K562 (cell line): ENCODE data around the gene ANKMY2. TPM values are rescaled to one million over a fixed set of nuclear protein-coding genes. Genes with fewer than 3 reads are reported as not detected.
"Not testable (repeated sequence)": the region's sequence is repeated elsewhere in the genome, so short reads cannot be mapped to it uniquely, and the experiment has no call there.

Source experiments
- ATAC-seq: fragments of 200-7000 bp; cut with Tn5 transposase; 3 replicates; pipeline ENCODE4 v1.9.1; 2020; ENCODE audit warnings: moderate library complexity
- BruUV-seq: library from RNA; stranded (reverse); fragments of 400-500 nt; replicated peaks from 2 replicates; lab custom pipeline; 2021; lab: Mats Ljungman, UMichigan
- CTCF ChIA-PET: fragments of 300-600 bp; formaldehyde crosslinking; extraction: SDS; loops from one replicate; lab custom pipeline; 2021; ENCODE audit warnings: low intra/inter-chr PET ratio; lab: Yijun Ruan, JAX
- POLR2A ChIA-PET: fragments of 300-600, 350-650 bp; sonication (Branson Sonifier 250); formaldehyde crosslinking; extraction: SDS; loops from one replicate; lab custom pipeline; 2021; ENCODE audit warnings: antibody characterized with exemption, inconsistent platforms; lab: Yijun Ruan, JAX
- DNase-seq, 4 experiments: peaks; one replicate each; pipeline versions ENCODE4 v3.0.0 to v3.0.0-alpha.2; 2011 to 2018; ENCODE audit warnings: low spot score in 3 of 4, mixed read lengths in 3 of 4; ENCODE audit errors: extremely low read depth in 1 of 4
- FAIRE-seq: peaks from 2 replicates; lab custom pipeline; 2011; peaks lifted over from hg19 to GRCh38; lab: Jason Lieb, UNC
- H2AFZ ChIP-seq: 2 replicates; pipeline ENCODE4 v1.6.0; 2011; ENCODE audit warnings: low read depth, low read length, control low read depth, inconsistent platforms
- H3K27ac ChIP-seq: fragments of 200-600 bp; 3 replicates; pipeline ENCODE4 v1.8.0; 2011; ENCODE audit warnings: low read depth, mild to moderate bottlenecking, control low read depth, inconsistent platforms, low read length, moderate library complexity, mixed read lengths; ENCODE audit errors: extremely low read depth
- H3K27me3 ChIP-seq, 2 experiments: fragments of 300-600 bp in 1 of 2; 2 replicates in 1 of 2; 3 replicates in 1 of 2; pipeline versions ENCODE4 v1.6.0 to v1.8.0; 2011; ENCODE audit warnings: inconsistent platforms in 2 of 2, low read length in 2 of 2, mild to moderate bottlenecking in 1 of 2, mixed read lengths in 1 of 2, moderate library complexity in 1 of 2; ENCODE audit not compliant: control insufficient read depth in 2 of 2, insufficient read depth in 2 of 2
- H3K36me3 ChIP-seq: fragments of 300-600 bp; 3 replicates; pipeline ENCODE4 v1.8.0; 2011; ENCODE audit warnings: mild to moderate bottlenecking, low read length, inconsistent platforms; ENCODE audit not compliant: control insufficient read depth, insufficient read depth
- H3K4me1 ChIP-seq, 2 experiments: fragments of 200-600 bp in 1 of 2; replicated peaks in 1 of 2; 2 replicates in 1 of 2; 3 replicates in 1 of 2; pipeline versions ENCODE4 v1.5.1 to v1.8.0; 2011; ENCODE audit warnings: inconsistent platforms in 2 of 2, low read length in 2 of 2, mild to moderate bottlenecking in 1 of 2, mixed read lengths in 1 of 2, moderate library complexity in 1 of 2; ENCODE audit not compliant: control insufficient read depth in 2 of 2, insufficient read depth in 2 of 2
- H3K4me2 ChIP-seq: 2 replicates; pipeline ENCODE4 v1.6.1; 2011; ENCODE audit warnings: low read length, control low read depth, inconsistent platforms, mixed read lengths; ENCODE audit not compliant: insufficient read depth
- H3K4me3 ChIP-seq: fragments of 200-600 bp; sonication (generic), shearing (Covaris generic); 2 replicates; pipeline ENCODE4 v1.5.1; 2016; ENCODE audit warnings: control low read depth, inconsistent platforms
- H3K79me2 ChIP-seq: fragments of 200-600 bp; 3 replicates; pipeline ENCODE4 v1.8.0; 2011; ENCODE audit warnings: low read length, inconsistent platforms; ENCODE audit not compliant: control insufficient read depth, insufficient read depth
- H3K9ac ChIP-seq, 2 experiments: 2 replicates each; pipeline versions ENCODE4 v1.6.0 to v1.6.1; 2011; ENCODE audit warnings: low read depth in 2 of 2, low read length in 2 of 2, control low read depth in 1 of 2, inconsistent platforms in 1 of 2, mild to moderate bottlenecking in 1 of 2, mixed read lengths in 1 of 2; ENCODE audit not compliant: insufficient read depth in 1 of 2
- H3K9me1 ChIP-seq: one replicate; pipeline ENCODE4 v1.6.0; 2011; ENCODE audit warnings: inconsistent platforms, mild to moderate bottlenecking, low read length, moderate library complexity; ENCODE audit not compliant: control insufficient read depth, insufficient read depth
- H3K9me3 ChIP-seq: replicated peaks from 2 replicates; pipeline ENCODE4 v1.5.1; 2011; ENCODE audit warnings: low read depth, low read length, inconsistent platforms; ENCODE audit not compliant: control insufficient read depth, insufficient read depth
- H4K20me1 ChIP-seq: replicated peaks from 2 replicates; pipeline ENCODE4 v1.6.1; 2011; ENCODE audit warnings: low read length, inconsistent platforms, mixed read lengths; ENCODE audit not compliant: control insufficient read depth, insufficient read depth
- CEBPG ChIP-seq, 3 experiments: fragments of 200-800 bp in 1 of 3; sonication (Bioruptor generic) in 1 of 3; sonication (generic) in 1 of 3; formaldehyde crosslinking in 1 of 3; IDR thresholded peaks in 2 of 3; conservative IDR thresholded peaks in 1 of 3; 2 replicates each; pipeline versions ENCODE4 v1.6.1 to v1.8.0; 2016 to 2022; ENCODE audit warnings: missing compliant biosample characterization in 2 of 3, missing genetic modification characterization in 2 of 3, mild to moderate bottlenecking in 1 of 3, missing genetic modification reagents in 1 of 3
- ETV1 ChIP-seq: fragments of 450-650 bp; conservative IDR thresholded peaks from 2 replicates; pipeline ENCODE4 v1.6.1; 2016; ENCODE audit warnings: missing genetic modification characterization, control low read depth, low read depth, missing compliant biosample characterization
- PML ChIP-seq: IDR thresholded peaks from 2 replicates; pipeline ENCODE4 v1.6.1; 2012; ENCODE audit warnings: low read length, inconsistent platforms
- TEAD1 ChIP-seq, 2 experiments: fragments of 450-650 bp in 1 of 2; sonication (generic) in 1 of 2; formaldehyde crosslinking; IDR thresholded peaks; 2 replicates each; pipeline versions ENCODE4 v1.4.0 to v1.8.0; 2020 to 2022; ENCODE audit warnings: mild to moderate bottlenecking in 2 of 2, missing genetic modification reagents in 1 of 2
- ZBED1 ChIP-seq: IDR thresholded peaks from 2 replicates; pipeline ENCODE4 v1.6.1; 2014
- ZNF354B ChIP-seq: fragments of 250-450 bp; sonication (Bioruptor Pico); IDR thresholded peaks from 2 replicates; pipeline ENCODE4 v1.4.0; 2020
- WGBS: fragments of 100-300 bp; shearing (Covaris generic); methylation state at CpG from one replicate; pipeline ENCODE4 v1.1.6; 2016; ENCODE audit warnings: low coverage, mixed read lengths; ENCODE audit not compliant: insufficient coverage; ENCODE audit errors: missing lambda C conversion rate; 5-methylcytosine and 5-hydroxymethylcytosine counted together
- in situ Hi-C: fragments of 300-500 bp; cut with MboI; formaldehyde crosslinking; loops from 4 replicates; pipeline ENCODE4 v1.15.0; 2018; ENCODE audit warnings: inconsistent platforms, mixed read lengths
- intact Hi-C: fragments of 100-400 bp; cut with micrococcal nuclease; formaldehyde crosslinking; loops from 2 replicates; pipeline ENCODE4 v1.14.2; 2022
- polyA plus RNA-seq, 8 experiments: library from polyadenylated mRNA; depleted of rRNA in 4 of 8; stranded (reverse) in 5 of 8; unstranded in 3 of 8; fragments of >200 nt; fragmentation: Nextera tagmentation in 2 of 8; fragmentation: Illumina TruSeq in 1 of 8; extraction: Ambion mirVana in 2 of 8; extraction: Trizol in 1 of 8; gene quantifications; 2 replicates each; pipeline versions ENCODE4 v1.2.1 to v1.2.3, GENCODE V29; 2011 to 2014; ENCODE audit warnings: inconsistent platforms in 1 of 8, missing spikeins in 1 of 8
- total RNA-seq, 7 experiments: library from RNA; depleted of rRNA in 6 of 7; stranded (reverse); fragments of >200 nt in 6 of 7; fragmentation: Illumina TruSeq in 2 of 7; extraction: Trizol in 2 of 7; gene quantifications; 2 replicates each; pipeline versions ENCODE4 v1.2.1 to v1.2.3, GENCODE V29; 2011 to 2021; ENCODE audit warnings: low replicate concordance in 1 of 7
- TF ChIP-seq, protein P1 (sequence below): sonication (generic); formaldehyde crosslinking; IDR thresholded peaks from 2 replicates; pipeline ENCODE4 v1.5.0; 2020; ENCODE audit warnings: missing genetic modification reagents

The ANKMY2 gene
- total and polyA plus RNA-seq, 9 of the 15 experiments (the other 6 are each of a cell fraction or from before 2014, with no cell fraction given) = 38.9 to 71.5 (median 48.8) TPM

DNA sequence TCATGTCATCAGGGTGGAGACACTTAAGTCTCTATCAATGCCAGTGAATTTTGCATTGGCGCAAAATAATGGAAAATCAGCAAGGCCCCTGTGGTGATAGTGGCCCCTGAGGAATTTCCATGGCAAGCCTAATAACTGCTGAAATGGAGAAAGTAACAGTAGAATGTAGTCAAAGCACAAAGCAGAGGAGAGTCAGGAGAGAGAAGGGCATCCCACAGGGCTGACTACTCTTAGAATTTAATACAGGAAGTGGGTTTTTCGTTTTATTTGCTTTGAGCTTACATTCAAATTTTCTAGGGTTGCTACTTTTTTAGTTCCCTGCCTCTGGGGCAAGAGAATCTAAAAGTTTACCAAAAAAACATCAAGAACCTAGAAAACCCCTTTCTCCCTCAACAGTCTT is 39.4 kb upstream of the ANKMY2 start (continued):
- TF ChIP-seq, protein P1, sequence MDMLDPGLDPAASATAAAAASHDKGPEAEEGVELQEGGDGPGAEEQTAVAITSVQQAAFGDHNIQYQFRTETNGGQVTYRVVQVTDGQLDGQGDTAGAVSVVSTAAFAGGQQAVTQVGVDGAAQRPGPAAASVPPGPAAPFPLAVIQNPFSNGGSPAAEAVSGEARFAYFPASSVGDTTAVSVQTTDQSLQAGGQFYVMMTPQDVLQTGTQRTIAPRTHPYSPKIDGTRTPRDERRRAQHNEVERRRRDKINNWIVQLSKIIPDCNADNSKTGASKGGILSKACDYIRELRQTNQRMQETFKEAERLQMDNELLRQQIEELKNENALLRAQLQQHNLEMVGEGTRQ = no peak
- no peak for TF ChIP-seq ETV1 (tag)
- no peak for TF ChIP-seq ZNF354B (CRISPR knock-in tag)
- TF ChIP-seq PML = no peak
- TF ChIP-seq ZBED1 = no peak
- TF ChIP-seq CEBPG (CRISPR knock-in tag; IDR thresholded peaks at IDR 0.05) = no peak
- TF ChIP-seq CEBPG (tag; conservative IDR thresholded peaks at IDR 0.05 in 1 of 2, IDR thresholded peaks at IDR 0.05 in 1 of 2) = no peak
- TF ChIP-seq TEAD1 (CRISPR knock-in tag; IDR thresholded peaks at IDR 0.05) = no peak

DNA sequence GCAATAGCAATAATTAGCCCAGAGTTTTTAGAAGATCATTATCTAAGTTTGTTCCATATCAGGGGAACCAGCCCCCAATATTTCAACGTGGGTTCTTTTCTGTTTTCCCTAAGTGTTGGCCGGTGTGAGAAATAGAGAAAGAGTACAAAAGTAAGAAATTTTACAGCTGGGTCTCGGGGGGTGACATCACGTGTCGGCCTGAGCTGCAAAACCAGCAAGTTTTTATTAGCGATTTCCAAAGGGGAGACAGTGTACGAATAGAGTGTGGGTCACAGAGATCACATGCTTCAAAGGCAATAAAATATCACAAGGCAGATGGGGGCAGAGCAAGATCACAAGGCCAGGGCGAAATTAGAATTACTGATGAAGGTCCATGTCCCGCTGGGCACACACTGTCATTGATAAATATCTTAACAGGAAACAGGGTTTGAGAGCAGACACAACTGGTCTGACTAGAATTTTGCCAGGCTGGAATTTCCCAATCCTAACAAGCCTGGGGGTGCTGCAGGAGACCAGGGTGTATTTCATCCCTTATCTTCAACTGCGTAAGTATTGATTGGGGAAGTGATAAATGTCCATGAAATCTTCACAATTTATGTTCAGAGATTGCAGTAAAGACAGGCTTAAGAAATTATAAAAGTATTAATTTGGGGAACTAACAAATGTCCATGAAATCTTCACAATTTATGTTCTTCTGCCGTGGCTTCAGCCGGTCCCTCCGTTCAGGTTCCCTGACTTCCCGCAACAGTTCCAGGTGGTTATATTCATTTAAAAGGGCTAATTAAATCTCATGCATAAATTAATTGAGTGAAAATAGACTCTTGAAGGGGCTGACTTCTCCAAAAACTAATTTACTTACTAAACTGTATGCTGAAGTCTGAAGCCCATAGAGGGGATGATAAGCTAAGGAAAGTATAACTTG is 33.4 kb upstream of the ANKMY2 start:
- H2AFZ ChIP-seq, H3K9me1 ChIP-seq, ATAC-seq, H3K4me3 ChIP-seq, H3K9ac ChIP-seq, DNase-seq, H3K4me2 ChIP-seq, H3K9me3 ChIP-seq, H3K27ac ChIP-seq, BruUV-seq, FAIRE-seq, CTCF ChIA-PET, intact Hi-C loops, H3K4me1 ChIP-seq, H4K20me1 ChIP-seq, H3K27me3 ChIP-seq, in situ Hi-C loops: not testable (repeated sequence)
- WGBS = 94% methylated on average over 14 of the region's 14 CpGs
- POLR2A ChIA-PET = interaction anchor here (1.2 to 1.3 kb wide), 2 partner anchors 9 to 15 kb away, joined by 3 to 4 read pairs; no protein-coding TSS in a partner anchor
- Histone ChIP-seq H3K79me2 (peaks cover 23% of the 10 kb centered on the region), H3K36me3 (peaks cover 97% of the 10 kb centered on the region)
